Activated CD4-positive, alpha-beta memory T cell treated with anti-CD3 and anti-CD28 coated beads for 36 hours (primary cell): ENCODE data around the gene GCLC. TPM values are rescaled to one million over a fixed set of nuclear protein-coding genes. Genes with fewer than 3 reads are reported as not detected.

Source experiments
- CTCF ChIA-PET: fragments of 350-600 bp; sonication (Branson Sonifier 250); formaldehyde crosslinking; loops from one replicate; lab custom pipeline; 2021; ENCODE audit warnings: antibody characterized with exemption, inconsistent platforms; lab: Charles Lee
- POLR2A ChIA-PET: fragments of 350-600 bp; sonication (Branson Sonifier 250); formaldehyde crosslinking; loops from one replicate; lab custom pipeline; 2021; ENCODE audit warnings: antibody characterized with exemption; lab: Charles Lee
- DNase-seq: peaks from one replicate; pipeline ENCODE4 v3.0.0-alpha.2; 2020
- H3K27ac Mint-ChIP-seq: one replicate; pipeline ENCODE4 v1.8.0; 2021; ENCODE audit warnings: mixed read lengths
- H3K27me3 Mint-ChIP-seq: one replicate; pipeline ENCODE4 v1.8.0; 2021; ENCODE audit warnings: mixed read lengths
- H3K36me3 Mint-ChIP-seq: one replicate; pipeline ENCODE4 v1.8.0; 2021; ENCODE audit warnings: mixed read lengths
- H3K4me1 Mint-ChIP-seq: one replicate; pipeline ENCODE4 v1.8.0; 2021; ENCODE audit warnings: low read depth, mixed read lengths
- H3K4me3 Mint-ChIP-seq: one replicate; pipeline ENCODE4 v1.8.0; 2021; ENCODE audit warnings: mild to moderate bottlenecking, mixed read lengths
- H3K9me3 Mint-ChIP-seq: one replicate; pipeline ENCODE4 v1.8.0; 2021; ENCODE audit warnings: mixed read lengths
- intact Hi-C: fragments of 100-400 bp; cut with micrococcal nuclease; formaldehyde crosslinking; loops from one replicate; pipeline ENCODE4 v1.15.1; 2023
- total RNA-seq, 2 experiments: library from RNA; stranded (reverse); gene quantifications; one replicate each; pipeline ENCODE4 v1.2.3, GENCODE V29; 2021

GCLC gene
- 10 to 100 TPM; 27.2 to 33.3 TPM for total RNA-seq

DNA sequence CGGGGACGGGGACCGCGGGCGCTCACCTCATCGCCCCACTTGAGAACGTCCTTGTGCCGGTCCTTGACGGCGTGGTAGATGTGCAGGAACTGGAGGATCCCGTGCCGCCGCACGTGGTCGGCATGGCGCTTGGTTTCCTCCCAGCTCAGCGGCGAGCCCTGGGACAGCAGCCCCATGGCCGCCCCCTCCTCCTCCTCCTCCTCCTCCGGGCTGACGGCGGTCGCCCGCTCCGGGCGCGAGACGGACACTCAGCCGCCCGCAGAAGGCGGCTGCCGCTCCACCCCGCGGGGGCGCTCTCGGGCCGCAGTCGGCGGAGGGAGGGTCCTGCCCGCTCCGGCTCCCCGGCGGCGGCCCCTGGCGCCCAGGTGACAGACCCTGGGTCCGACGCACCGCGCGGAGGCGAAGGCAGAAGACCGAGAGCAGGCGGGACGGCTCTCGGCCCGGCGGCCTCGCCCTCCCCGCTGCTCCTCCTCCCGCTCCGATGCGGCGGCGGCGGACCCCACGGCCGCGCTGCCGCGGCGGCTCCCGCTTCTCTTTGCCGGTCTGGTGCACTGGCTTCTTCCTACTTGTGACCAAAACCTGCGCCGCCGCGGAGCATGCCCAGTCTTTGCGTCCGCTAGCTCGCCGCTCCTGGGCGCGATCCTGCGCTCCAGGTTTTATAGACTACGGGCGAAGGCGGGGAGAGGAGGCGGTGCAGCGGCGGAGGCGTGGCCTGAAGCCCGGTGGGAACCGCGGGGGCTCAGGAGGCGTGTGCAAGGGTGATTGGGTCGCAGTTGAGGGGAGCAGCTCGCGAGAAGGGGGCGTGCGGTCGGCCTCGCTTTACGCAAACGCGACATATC, at the start of gene GCLC:
TSS of gene GCLC (minus strand) at position 632 of the 839 bp plus-strand sequence. CDS start at position 176, 456 bp downstream.
- no peaks in the 10 kb centered on the region for H3K9me3 Mint-ChIP-seq
- DNase-seq, result peak; percentile 94
- peak within 1 kb of the TSS; percentile 94 for H3K4me3 Mint-ChIP-seq
- CTCF ChIA-PET, result interaction anchor here (0.6 to 2.7 kb wide), 7 partner anchors 18 to 250 kb away, joined by 3 to 32 read pairs (median 6); partner anchors contain the start of gene LRRC1
- peaks cover 4% of the 10 kb centered on the region for H3K36me3 Mint-ChIP-seq
- no peaks in the 10 kb centered on the region for H3K27me3 Mint-ChIP-seq
- H3K4me1 Mint-ChIP-seq, result peaks cover 62% of the 10 kb centered on the region
- intact Hi-C loops, result loop anchor here (2.0 to 10.0 kb wide), 5 partner anchors 158 to 550 kb away; partner anchors contain the start of genes ELOVL5, FBXO9 and GSTA4
- peak within 1 kb of the TSS; percentile 86 for H3K27ac Mint-ChIP-seq
- POLR2A ChIA-PET, result interaction anchor here (0.5 to 2.7 kb wide), 4 partner anchors 103 to 418 kb away, joined by 3 to 15 read pairs (median 3); no protein-coding TSS in a partner anchor

DNA sequence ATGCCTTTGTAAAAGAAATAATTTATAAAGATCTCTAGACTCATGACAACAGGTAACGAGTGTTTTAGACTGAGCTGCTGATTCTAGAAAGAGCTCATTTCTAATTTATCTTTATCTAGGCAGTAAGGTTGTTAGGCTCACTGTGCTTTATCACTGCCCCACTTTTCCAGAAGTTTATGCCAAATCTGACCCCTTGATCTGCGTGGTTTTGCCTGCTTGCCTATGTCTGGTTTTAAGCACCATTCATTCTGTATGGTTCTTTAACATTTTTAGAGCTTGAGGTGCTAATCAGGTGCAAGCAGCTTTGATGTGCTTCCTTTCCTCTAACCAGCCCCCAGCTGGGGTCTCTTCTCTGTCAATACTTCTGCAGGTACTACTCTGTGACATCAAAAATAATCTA, 49.7 kb upstream of the GCLC start:
- ChIA-PET POLR2A (no interaction called here), CTCF (interaction anchor here (1.4 to 2.3 kb wide), 5 partner anchors 15 to 131 kb away, joined by 3 to 9 read pairs (median 3); no protein-coding TSS in a partner anchor)
- Mint-ChIP-seq H3K36me3 (peaks cover 3% of the 10 kb centered on the region), H3K27me3 (peaks cover 6% of the 10 kb centered on the region), H3K9me3 (peaks cover 4% of the 10 kb centered on the region), H3K27ac (no peak overlapping the region), H3K4me3 (no peak overlapping the region), H3K4me1 (peaks cover 10% of the 10 kb centered on the region)
- intact Hi-C loops, result no loop called here
- no peak for DNase-seq

GRCh38 chr6:53593001-53593488, 48.1 kb upstream of the GCLC start:
- peak overlapping the region; percentile 10 for H3K27ac Mint-ChIP-seq
- ChIA-PET CTCF (interaction anchor here (1.1 to 2.3 kb wide), 4 partner anchors 26 to 135 kb away, joined by 3 to 9 read pairs (median 5); no protein-coding TSS in a partner anchor), POLR2A (interaction anchor here (1.0 kb wide), 1 partner anchor 14 kb away, joined by 3 read pairs; no protein-coding TSS in a partner anchor)
- intact Hi-C loops, result loop anchor here (1.0 to 2.0 kb wide), 3 partner anchors 14 to 100 kb away; no protein-coding TSS in a partner anchor
- peaks cover 4% of the 10 kb centered on the region for H3K9me3 Mint-ChIP-seq
- H3K4me3 Mint-ChIP-seq, result no peak overlapping the region
- H3K36me3 Mint-ChIP-seq, result peaks cover 3% of the 10 kb centered on the region
- H3K4me1 Mint-ChIP-seq, result peaks cover 10% of the 10 kb centered on the region
- DNase-seq, result no peak
- H3K27me3 Mint-ChIP-seq, result peaks cover 9% of the 10 kb centered on the region

GRCh38 chr6:53591873-53592272, 47.0 kb upstream of the GCLC start:
- no peak overlapping the region for H3K4me3 Mint-ChIP-seq
- ChIA-PET CTCF (no interaction called here), POLR2A (no interaction called here)
- H3K4me1 Mint-ChIP-seq, result peaks cover 14% of the 10 kb centered on the region
- H3K27ac Mint-ChIP-seq, result no peak overlapping the region
- intact Hi-C loops, result loop anchor here (1.0 to 2.0 kb wide), 2 partner anchors 9 to 45 kb away; no protein-coding TSS in a partner anchor
- H3K27me3 Mint-ChIP-seq, result peaks cover 9% of the 10 kb centered on the region
- H3K9me3 Mint-ChIP-seq, result peaks cover under 1% of the 10 kb centered on the region
- DNase-seq, result no peak
- no peaks in the 10 kb centered on the region for H3K36me3 Mint-ChIP-seq

GRCh38 chr6:53588816-53589509, 44.1 kb upstream of the GCLC start:
- H3K27me3 Mint-ChIP-seq, result peaks cover 9% of the 10 kb centered on the region
- intact Hi-C loops, result no loop called here

DNA sequence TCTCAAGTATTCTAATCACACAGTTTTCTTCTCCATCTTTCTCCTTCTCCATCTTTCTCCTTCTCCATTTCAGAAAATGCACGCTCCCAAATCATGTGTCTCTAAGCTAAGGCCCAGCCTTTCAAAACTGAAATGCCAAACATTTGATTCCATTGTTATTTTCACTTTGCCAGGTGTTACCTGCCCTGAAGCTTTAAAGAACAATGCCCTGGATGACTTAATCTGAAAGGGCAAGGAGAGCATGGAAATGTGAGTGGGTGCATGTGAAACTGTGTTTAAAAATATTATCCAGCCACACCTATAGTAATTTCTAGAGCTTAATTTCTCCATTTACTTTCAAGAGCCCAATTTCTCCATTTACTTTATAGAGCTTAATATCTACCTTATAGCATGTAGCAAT, 42.4 kb upstream of the GCLC start:
- intact Hi-C loops, result no loop called here
- no peak overlapping the region for H3K27ac Mint-ChIP-seq
- DNase-seq, result no peak
- H3K4me1 Mint-ChIP-seq, result peaks cover 25% of the 10 kb centered on the region
- H3K27me3 Mint-ChIP-seq, result peaks cover 5% of the 10 kb centered on the region
- POLR2A ChIA-PET, result no interaction called here
- CTCF ChIA-PET, result interaction anchor here (1.6 kb wide), 2 partner anchors 24 to 95 kb away, joined by 3 to 4 read pairs; no protein-coding TSS in a partner anchor
- H3K4me3 Mint-ChIP-seq, result no peak overlapping the region
- no peaks in the 10 kb centered on the region for H3K9me3 Mint-ChIP-seq
- no peaks in the 10 kb centered on the region for H3K36me3 Mint-ChIP-seq

More at GRCh38 chr6:53588816-53589509, 44.1 kb upstream of the GCLC start:
- no peak overlapping the region for H3K27ac Mint-ChIP-seq
- no peaks in the 10 kb centered on the region for H3K9me3 Mint-ChIP-seq
- peaks cover 23% of the 10 kb centered on the region for H3K4me1 Mint-ChIP-seq
- ChIA-PET CTCF (no interaction called here), POLR2A (no interaction called here)
- H3K36me3 Mint-ChIP-seq, result no peaks in the 10 kb centered on the region
- no peak for DNase-seq
- H3K4me3 Mint-ChIP-seq, result no peak overlapping the region

- Mint-ChIP-seq H3K4me1 (peaks cover 33% of the 10 kb centered on the region), H3K4me3 (no peak overlapping the region), H3K9me3 (no peaks in the 10 kb centered on the region), H3K36me3 (no peaks in the 10 kb centered on the region), H3K27me3 (peaks cover 3% of the 10 kb centered on the region), H3K27ac (no peak overlapping the region)
- intact Hi-C loops, result no loop called here
- POLR2A ChIA-PET, result no interaction called here
- peak; percentile 13 for DNase-seq
- CTCF ChIA-PET, result no interaction called here
Observed at GRCh38 chr6:53585208-53585900, 40.5 kb upstream of the GCLC start.

DNA sequence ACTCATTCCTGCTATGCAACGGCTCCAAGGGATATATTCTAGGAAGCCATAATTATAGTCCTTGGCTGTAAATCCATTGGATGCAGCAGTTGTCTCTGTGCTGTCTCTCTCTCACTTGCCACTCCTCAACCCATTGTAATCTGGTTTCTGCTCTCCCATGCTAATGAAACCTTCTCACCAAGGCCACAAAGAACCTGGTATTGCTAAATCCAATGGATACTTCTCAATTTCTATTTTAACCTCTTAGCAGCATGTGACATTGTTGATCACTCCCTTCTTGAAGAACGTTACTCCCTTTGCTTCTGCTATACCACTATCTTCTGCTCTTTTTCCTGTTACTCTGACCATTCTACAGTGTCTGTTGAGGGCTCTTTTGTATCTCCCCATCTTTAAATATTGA, 39.8 kb upstream of the GCLC start:
- POLR2A ChIA-PET, result no interaction called here
- intact Hi-C loops, result no loop called here
- H3K36me3 Mint-ChIP-seq, result no peaks in the 10 kb centered on the region
- no peak overlapping the region for H3K4me3 Mint-ChIP-seq
- H3K9me3 Mint-ChIP-seq, result no peaks in the 10 kb centered on the region
- no peak for DNase-seq
- H3K27ac Mint-ChIP-seq, result no peak overlapping the region
- CTCF ChIA-PET, result no interaction called here
- H3K27me3 Mint-ChIP-seq, result peaks cover 3% of the 10 kb centered on the region
- H3K4me1 Mint-ChIP-seq, result peaks cover 39% of the 10 kb centered on the region

- ChIA-PET POLR2A (no interaction called here), CTCF (interaction anchor here (1.0 kb wide), 1 partner anchor 69 kb away, joined by 3 read pairs; no protein-coding TSS in a partner anchor)
- H3K27ac Mint-ChIP-seq, result no peak overlapping the region
- no peak for DNase-seq
- H3K4me3 Mint-ChIP-seq, result no peak overlapping the region
- peaks cover 5% of the 10 kb centered on the region for H3K9me3 Mint-ChIP-seq
- H3K27me3 Mint-ChIP-seq, result no peaks in the 10 kb centered on the region
- intact Hi-C loops, result loop anchor here (1.0 kb wide), 1 partner anchor 8 kb away; no protein-coding TSS in a partner anchor
- H3K4me1 Mint-ChIP-seq, result peaks cover 49% of the 10 kb centered on the region
- H3K36me3 Mint-ChIP-seq, result no peaks in the 10 kb centered on the region
Observed at GRCh38 chr6:53583451-53583850, 38.5 kb upstream of the GCLC start.

- intact Hi-C loops, result loop anchor here (1.0 kb wide), 1 partner anchor 8 kb away; no protein-coding TSS in a partner anchor
- DNase-seq, result no peak
- H3K27ac Mint-ChIP-seq, result no peak overlapping the region
- no peak overlapping the region for H3K4me3 Mint-ChIP-seq
- H3K9me3 Mint-ChIP-seq, result peaks cover 5% of the 10 kb centered on the region
- peaks cover 50% of the 10 kb centered on the region for H3K4me1 Mint-ChIP-seq
- ChIA-PET CTCF (interaction anchor here (1.0 kb wide), 1 partner anchor 69 kb away, joined by 3 read pairs; no protein-coding TSS in a partner anchor), POLR2A (no interaction called here)
- H3K36me3 Mint-ChIP-seq, result no peaks in the 10 kb centered on the region
- no peaks in the 10 kb centered on the region for H3K27me3 Mint-ChIP-seq
Observed at GRCh38 chr6:53582963-53583362, 38.1 kb upstream of the GCLC start.

DNA sequence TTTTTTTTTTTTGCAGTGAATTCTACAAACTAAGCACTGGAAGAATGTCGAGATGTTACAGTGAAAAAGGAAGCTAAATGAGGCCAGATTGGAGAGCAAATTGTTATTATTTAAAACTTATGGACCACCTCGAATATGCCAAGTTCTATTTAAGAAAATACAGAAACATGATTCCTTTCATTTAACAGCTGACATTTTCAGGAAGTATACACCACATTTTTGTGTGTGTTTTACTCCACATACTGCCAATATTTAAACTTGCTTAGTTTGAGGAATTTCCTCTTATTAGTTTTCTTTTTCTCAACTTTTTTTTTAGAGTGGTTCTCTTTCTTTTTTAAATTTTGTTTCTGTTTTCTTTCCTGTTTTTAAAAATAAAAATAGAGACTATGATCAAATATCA, 37.0 kb upstream of the GCLC start:
- no peak for DNase-seq
- ChIA-PET CTCF (no interaction called here), POLR2A (no interaction called here)
- no peak overlapping the region for H3K27ac Mint-ChIP-seq
- H3K4me1 Mint-ChIP-seq, result peaks cover 46% of the 10 kb centered on the region
- intact Hi-C loops, result no loop called here
- no peaks in the 10 kb centered on the region for H3K27me3 Mint-ChIP-seq
- H3K9me3 Mint-ChIP-seq, result peaks cover 5% of the 10 kb centered on the region
- H3K4me3 Mint-ChIP-seq, result no peak overlapping the region
- H3K36me3 Mint-ChIP-seq, result no peaks in the 10 kb centered on the region
